CD4-positive, alpha-beta memory T cell (primary cell): ENCODE results near the gene RAMAC. TPM values are rescaled to one million over a fixed set of nuclear protein-coding genes. Genes with fewer than 3 reads are reported as not detected.

Experiments used
- CTCF ChIA-PET: fragments of 350-600 bp; sonication (Branson Sonifier 250); formaldehyde crosslinking; loops from one replicate; lab custom pipeline; 2021; ENCODE audit warnings: inconsistent platforms; ENCODE audit not compliant: partially characterized antibody; lab: Charles Lee
- POLR2A ChIA-PET: fragments of 350-600 bp; sonication (Branson Sonifier 250); formaldehyde crosslinking; loops from one replicate; lab custom pipeline; 2021; ENCODE audit not compliant: partially characterized antibody; lab: Charles Lee
- DNase-seq, 5 donors: peaks; one replicate each; pipeline versions ENCODE4 v3.0.0 to v3.0.0-alpha.2; 2020 to 2022; ENCODE audit warnings: mixed read lengths in 1 of 5
- H3K27ac ChIP-seq: one replicate; pipeline ENCODE4 v1.7.0; 2013; ENCODE audit warnings: low read depth, low read length
- H3K27me3 ChIP-seq: 2 replicates; pipeline ENCODE4 v1.7.0; 2013; ENCODE audit warnings: mild to moderate bottlenecking, low read length, moderate library complexity; ENCODE audit not compliant: insufficient read depth
- H3K36me3 ChIP-seq: 2 replicates; pipeline ENCODE4 v1.7.0; 2013; ENCODE audit warnings: mild to moderate bottlenecking, low read length, moderate library complexity; ENCODE audit not compliant: insufficient read depth
- H3K4me1 ChIP-seq: 2 replicates; pipeline ENCODE4 v1.7.0; 2013; ENCODE audit warnings: mild to moderate bottlenecking, low read length, moderate library complexity; ENCODE audit not compliant: insufficient read depth
- H3K4me3 ChIP-seq, 2 donors: one replicate each; pipeline ENCODE4 v1.7.0; 2013; ENCODE audit warnings: low read length in 2 of 2, mild to moderate bottlenecking in 1 of 2
- H3K9me3 ChIP-seq, 2 donors: one replicate each; pipeline ENCODE4 v1.7.0; 2013; ENCODE audit warnings: low read length in 2 of 2, control low read depth in 1 of 2; ENCODE audit not compliant: control insufficient read depth in 1 of 2
- H3K27ac Mint-ChIP-seq, 7 donors: one replicate each; pipeline ENCODE4 v1.8.0; 2020 to 2021; ENCODE audit warnings: mixed read lengths in 7 of 7, mild to moderate bottlenecking in 6 of 7, inconsistent platforms in 3 of 7, moderate library complexity in 3 of 7
- H3K27me3 Mint-ChIP-seq, 2 donors: one replicate each; pipeline ENCODE4 v1.8.0; 2020 to 2021; ENCODE audit warnings: mixed read lengths in 2 of 2
- H3K36me3 Mint-ChIP-seq, 2 donors: one replicate each; pipeline ENCODE4 v1.8.0; 2020 to 2021; ENCODE audit warnings: mixed read lengths in 2 of 2, inconsistent platforms in 1 of 2, mild to moderate bottlenecking in 1 of 2
- H3K4me1 Mint-ChIP-seq, 4 donors: one replicate each; pipeline ENCODE4 v1.8.0; 2020 to 2021; ENCODE audit warnings: mixed read lengths in 4 of 4, mild to moderate bottlenecking in 1 of 4
- H3K4me3 Mint-ChIP-seq, 8 donors: one replicate each; pipeline ENCODE4 v1.8.0; 2020 to 2021; ENCODE audit warnings: mixed read lengths in 8 of 8, mild to moderate bottlenecking in 7 of 8, moderate library complexity in 6 of 8, inconsistent platforms in 3 of 8
- H3K9me3 Mint-ChIP-seq, 8 donors: one replicate each; pipeline ENCODE4 v1.8.0; 2020 to 2021; ENCODE audit warnings: mixed read lengths in 8 of 8, mild to moderate bottlenecking in 5 of 8, inconsistent platforms in 3 of 8, moderate library complexity in 1 of 8
- intact Hi-C: fragments of 100-400 bp; cut with micrococcal nuclease; formaldehyde crosslinking; loops from one replicate; pipeline ENCODE4 v1.15.1; 2023
- polyA plus RNA-seq, 2 donors: library from polyadenylated mRNA; unstranded; fragments of 300-500 nt; fragmentation: Illumina TruSeq; gene quantifications; one replicate each; pipeline ENCODE4 v1.2.3, GENCODE V29; 2021
- total RNA-seq, 2 experiments: library from RNA; stranded (reverse); gene quantifications; one replicate each; pipeline ENCODE4 v1.2.3, GENCODE V29; 2021

RAMAC gene
- total and polyA plus RNA-seq, 4 experiments from 2014 or later = 19.3 to 58.4 (median 26.3) TPM

- Histone ChIP-seq H3K27ac (peak overlapping the region; percentile 68), H3K9me3 (no peaks in the 10 kb centered on the region), H3K4me1 (peaks cover 35% of the 10 kb centered on the region), H3K4me3 (peak overlapping the region in 1 of 2 donors; percentile 92), H3K36me3 (peaks cover 19% of the 10 kb centered on the region), H3K27me3 (no peaks in the 10 kb centered on the region)
- Mint-ChIP-seq H3K9me3 (peaks cover 0 to 4% (median 0%) of the 10 kb centered on the region in 8 donors), H3K4me1 (peaks cover 33 to 55% (median 46%) of the 10 kb centered on the region in 4 donors), H3K27ac (peak overlapping the region; percentile 81 to 97 (median 93)), H3K27me3 (no peaks in the 10 kb centered on the region), H3K36me3 (peaks cover 17 to 34% of the 10 kb centered on the region in 2 donors), H3K4me3 (peak overlapping the region; percentile 95 to 100 (median 98))
- no peak for DNase-seq
- POLR2A ChIA-PET = interaction anchor here (1.0 to 4.7 kb wide), 11 partner anchors 9 to 472 kb away, joined by 3 to 42 read pairs (median 5); partner anchors contain the start of genes BTBD1, RAMAC, RPS17 and WHAMM
- intact Hi-C loops = loop anchor here (5.0 kb wide), 1 partner anchor 545 kb away; no protein-coding TSS in a partner anchor
- CTCF ChIA-PET = interaction anchor here (0.6 to 2.6 kb wide), 8 partner anchors 11 to 262 kb away, joined by 3 to 28 read pairs (median 4); partner anchors contain the start of genes BTBD1 and RAMAC
Measured at GRCh38 chr15:83012076-83012426, 26.0 kb downstream of the RAMAC start.

DNA sequence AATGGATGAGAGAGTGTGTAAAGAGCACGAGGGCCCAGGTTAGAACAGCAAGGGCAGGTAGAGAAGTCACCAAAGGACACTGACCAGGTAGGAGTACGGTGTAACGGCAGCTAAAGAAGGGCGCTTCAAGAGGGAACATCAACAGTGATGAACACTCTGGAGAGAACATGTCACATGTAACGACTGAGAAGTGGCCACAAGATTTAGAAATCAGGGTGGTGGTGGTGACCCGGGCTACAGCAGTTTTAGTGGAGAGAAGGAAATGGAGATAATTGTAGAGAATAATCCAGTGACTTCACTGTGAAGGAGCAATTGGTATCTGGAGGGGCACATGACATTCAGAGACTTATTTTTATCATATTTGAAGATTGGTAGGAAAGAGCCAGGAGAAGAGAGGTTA, 26.6 kb downstream of the RAMAC start:
- no peak for DNase-seq
- intact Hi-C loops = loop anchor here (5.0 kb wide), 1 partner anchor 545 kb away; no protein-coding TSS in a partner anchor
- H3K27me3 Mint-ChIP-seq = no peaks in the 10 kb centered on the region
- H3K4me3 Mint-ChIP-seq = peak overlapping the region; percentile 9 to 100 (median 98)
- no peaks in the 10 kb centered on the region for H3K27me3 ChIP-seq
- H3K36me3 ChIP-seq = peaks cover 16% of the 10 kb centered on the region
- ChIA-PET CTCF (interaction anchor here (2.1 kb wide), 1 partner anchor 12 kb away, joined by 4 read pairs; no protein-coding TSS in a partner anchor), POLR2A (interaction anchor here (1.0 to 4.7 kb wide), 9 partner anchors 9 to 472 kb away, joined by 3 to 42 read pairs (median 5); partner anchors contain the start of genes BTBD1, RAMAC, RPS17 and WHAMM)
- H3K4me1 Mint-ChIP-seq = peaks cover 31 to 55% (median 45%) of the 10 kb centered on the region in 4 donors
- no peak overlapping the region for H3K4me3 ChIP-seq
- H3K9me3 ChIP-seq = no peaks in the 10 kb centered on the region
- H3K36me3 Mint-ChIP-seq = peaks cover 16 to 32% of the 10 kb centered on the region in 2 donors
- H3K27ac Mint-ChIP-seq = peak overlapping the region; percentile 35 to 97 (median 85)
- peaks cover 0 to 4% (median 0%) of the 10 kb centered on the region in 8 donors for H3K9me3 Mint-ChIP-seq
- H3K27ac ChIP-seq = no peak overlapping the region
- peaks cover 35% of the 10 kb centered on the region for H3K4me1 ChIP-seq

DNA sequence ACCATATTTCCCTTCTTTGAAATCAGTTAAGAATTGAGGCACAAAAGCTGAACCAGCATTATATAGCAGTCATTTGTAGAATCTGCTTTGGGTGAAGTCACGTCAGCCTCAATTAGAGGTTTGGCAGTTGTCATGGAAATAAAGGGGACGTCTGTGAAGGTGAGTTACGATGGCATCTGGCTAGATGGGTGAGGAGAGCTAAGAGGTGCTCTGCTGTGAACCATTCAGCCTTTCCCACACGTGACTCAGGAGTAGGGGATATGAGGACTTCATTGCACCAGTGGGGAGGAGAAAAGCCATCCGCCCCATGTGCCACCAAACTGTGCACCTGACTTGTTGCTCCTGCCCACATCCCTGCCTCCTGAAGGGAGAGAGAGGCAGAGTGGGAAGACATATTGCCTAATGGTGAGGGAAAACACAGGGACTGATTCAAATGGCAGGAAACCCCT, 28.2 kb downstream of the RAMAC start:
- Histone ChIP-seq H3K36me3 (peaks cover 14% of the 10 kb centered on the region), H3K27ac (no peak overlapping the region), H3K4me3 (no peak overlapping the region), H3K9me3 (no peaks in the 10 kb centered on the region), H3K4me1 (peaks cover 35% of the 10 kb centered on the region), H3K27me3 (no peaks in the 10 kb centered on the region)
- intact Hi-C loops = loop anchor here (5.0 kb wide), 1 partner anchor 543 kb away; no protein-coding TSS in a partner anchor
- Mint-ChIP-seq H3K4me1 (peaks cover 31 to 54% (median 43%) of the 10 kb centered on the region in 4 donors), H3K36me3 (peaks cover 12 to 31% of the 10 kb centered on the region in 2 donors), H3K27me3 (no peaks in the 10 kb centered on the region), H3K4me3 (no peak overlapping the region), H3K9me3 (peaks cover 0 to 4% (median 0%) of the 10 kb centered on the region in 8 donors), H3K27ac (peak overlapping the region in 6 of 7 donors; percentile 2 to 84 (median 64))
- ChIA-PET POLR2A (interaction anchor here (4.7 kb wide), 1 partner anchor 53 kb away, joined by 31 read pairs; the partner anchor contains the start of gene BTBD1), CTCF (interaction anchor here (0.9 to 2.1 kb wide), 3 partner anchors 14 to 483 kb away, joined by 3 to 4 read pairs (median 4); partner anchors contain the start of gene RPS17)
- DNase-seq = no peak

GRCh38 chr15:83015361-83015760, 29.4 kb downstream of the RAMAC start:
- Histone ChIP-seq H3K27ac (no peak overlapping the region), H3K4me3 (no peak overlapping the region), H3K36me3 (peaks cover 13% of the 10 kb centered on the region), H3K27me3 (no peaks in the 10 kb centered on the region), H3K4me1 (peaks cover 27% of the 10 kb centered on the region), H3K9me3 (no peaks in the 10 kb centered on the region)
- intact Hi-C loops = no loop called here
- no peak for DNase-seq
- POLR2A ChIA-PET = no interaction called here
- Mint-ChIP-seq H3K4me1 (peaks cover 28 to 43% (median 35%) of the 10 kb centered on the region in 4 donors), H3K9me3 (peaks cover 0 to 4% (median 0%) of the 10 kb centered on the region in 8 donors), H3K4me3 (no peak overlapping the region), H3K36me3 (peaks cover 13 to 30% of the 10 kb centered on the region in 2 donors), H3K27ac (peak overlapping the region in 1 of 7 donors; percentile 48), H3K27me3 (no peaks in the 10 kb centered on the region)
- CTCF ChIA-PET = no interaction called here

GRCh38 chr15:83016906-83017305, 30.9 kb downstream of the RAMAC start:
- Mint-ChIP-seq H3K4me1 (peaks cover 20 to 28% (median 25%) of the 10 kb centered on the region in 4 donors), H3K9me3 (peaks cover 0 to 2% (median 0%) of the 10 kb centered on the region in 8 donors), H3K27ac (no peak overlapping the region), H3K36me3 (peaks cover 9 to 35% of the 10 kb centered on the region in 2 donors), H3K27me3 (no peaks in the 10 kb centered on the region), H3K4me3 (no peak overlapping the region)
- intact Hi-C loops = no loop called here
- DNase-seq = no peak
- Histone ChIP-seq H3K36me3 (peaks cover 22% of the 10 kb centered on the region), H3K27me3 (no peaks in the 10 kb centered on the region), H3K9me3 (no peaks in the 10 kb centered on the region), H3K27ac (no peak overlapping the region), H3K4me1 (peaks cover 17% of the 10 kb centered on the region), H3K4me3 (no peak overlapping the region)
- ChIA-PET CTCF (interaction anchor here (0.6 kb wide), 1 partner anchor 477 kb away, joined by 3 read pairs; the partner anchor contains the start of gene RPS17), POLR2A (interaction anchor here (0.8 kb wide), 1 partner anchor 477 kb away, joined by 4 read pairs; the partner anchor contains the start of gene RPS17)

DNA sequence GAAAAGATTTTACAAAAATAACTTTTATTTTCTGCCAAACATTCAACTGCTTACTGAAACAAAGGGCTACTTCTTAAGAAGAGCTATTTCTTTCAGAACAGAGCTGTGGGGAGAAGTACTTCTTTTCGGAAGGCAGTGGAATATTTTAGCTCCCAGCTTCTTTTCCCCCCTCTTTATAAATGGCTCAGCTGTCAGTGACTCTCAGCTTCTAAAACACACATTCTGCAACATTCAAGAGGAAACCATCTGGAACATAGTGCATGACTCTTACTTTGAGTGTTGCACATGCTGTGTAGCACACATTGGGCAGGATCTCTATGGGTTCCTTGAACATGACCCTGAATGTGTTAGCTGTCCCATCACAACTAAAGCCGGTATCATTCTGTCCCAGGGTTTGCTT, 32.4 kb downstream of the RAMAC start:
- H3K4me1 Mint-ChIP-seq = peaks cover 8 to 15% (median 13%) of the 10 kb centered on the region in 4 donors
- Histone ChIP-seq H3K4me1 (peaks cover 6% of the 10 kb centered on the region), H3K9me3 (no peaks in the 10 kb centered on the region), H3K27ac (no peak overlapping the region), H3K4me3 (no peak overlapping the region), H3K27me3 (no peaks in the 10 kb centered on the region), H3K36me3 (peaks cover 22% of the 10 kb centered on the region)
- no peak for DNase-seq
- H3K9me3 Mint-ChIP-seq = no peaks in the 10 kb centered on the region
- H3K36me3 Mint-ChIP-seq = peaks cover 9 to 35% of the 10 kb centered on the region in 2 donors
- intact Hi-C loops = no loop called here
- POLR2A ChIA-PET = no interaction called here
- peak overlapping the region in 1 of 7 donors; percentile 7 for H3K27ac Mint-ChIP-seq
- no peaks in the 10 kb centered on the region for H3K27me3 Mint-ChIP-seq
- H3K4me3 Mint-ChIP-seq = no peak overlapping the region
- CTCF ChIA-PET = no interaction called here

GRCh38 chr15:83030021-83030420, 44.0 kb downstream of the RAMAC start:
- no peak for DNase-seq
- peaks cover 21% of the 10 kb centered on the region for H3K36me3 ChIP-seq
- H3K4me1 ChIP-seq = no peaks in the 10 kb centered on the region
- Mint-ChIP-seq H3K36me3 (peaks cover 34 to 51% of the 10 kb centered on the region in 2 donors), H3K4me1 (peaks cover 7 to 14% (median 9%) of the 10 kb centered on the region in 4 donors), H3K27me3 (no peaks in the 10 kb centered on the region), H3K27ac (no peak overlapping the region), H3K4me3 (no peak overlapping the region), H3K9me3 (peaks cover 0 to 2% (median 0%) of the 10 kb centered on the region in 8 donors)
- no peak overlapping the region for H3K4me3 ChIP-seq
- intact Hi-C loops = no loop called here
- ChIA-PET POLR2A (no interaction called here), CTCF (no interaction called here)
- no peaks in the 10 kb centered on the region for H3K27me3 ChIP-seq
- no peaks in the 10 kb centered on the region for H3K9me3 ChIP-seq
- no peak overlapping the region for H3K27ac ChIP-seq
